Left ventricle myocardium inferior (tissue), 1 donor: Measurements from ENCODE around the gene ZNF831. TPM values are rescaled to one million over a fixed set of nuclear protein-coding genes. Genes with fewer than 3 reads are reported as not detected.

Experiments
- DNase-seq: peaks from one replicate; pipeline ENCODE4 v3.0.0-alpha.2; 2020
- H3K27ac ChIP-seq: fragments of 200-600 bp; replicated peaks from 2 replicates; pipeline ENCODE4 v1.8.0; 2021
- H3K27me3 ChIP-seq: fragments of 200-600 bp; 2 replicates; pipeline ENCODE4 v1.8.0; 2021; ENCODE audit warnings: low read depth
- H3K36me3 ChIP-seq: fragments of 200-600 bp; 2 replicates; pipeline ENCODE4 v1.8.0; 2021
- H3K4me1 ChIP-seq: fragments of 200-600 bp; 2 replicates; pipeline ENCODE4 v1.8.0; 2021
- H3K4me3 ChIP-seq: fragments of 200-600 bp; 2 replicates; pipeline ENCODE4 v1.8.0; 2021; ENCODE audit warnings: mild to moderate bottlenecking, moderate library complexity
- H3K9me3 ChIP-seq: fragments of 200-600 bp; replicated peaks from 2 replicates; pipeline ENCODE4 v1.8.0; 2021
- CTCF ChIP-seq: fragments of 200-600 bp; IDR thresholded peaks from 2 replicates; pipeline ENCODE4 v1.8.0; 2021; ENCODE audit warnings: antibody characterized with exemption, mild to moderate bottlenecking, borderline replicate concordance
- intact Hi-C: fragments of 100-400 bp; cut with micrococcal nuclease; formaldehyde crosslinking; loops from one replicate; pipeline ENCODE4 v1.11.0; 2022
- total RNA-seq: library from RNA; stranded (reverse); fragmentation: NEBNext Ultra II Directional; extraction: Animal tissue kit (Norgen Biotek cat#: 25700); gene quantifications from one replicate; pipeline ENCODE4 v1.2.1, GENCODE V29; 2021
- donor health status: DM: no; HTN: yes; CAD: no; lungs with severe emphysema.

The ZNF831 gene
- total RNA-seq, 1 donor from 2014 or later = 0.05 TPM

- Histone ChIP-seq H3K27ac (no peak overlapping the region), H3K4me3 (no peak overlapping the region), H3K9me3 (no peaks in the 10 kb centered on the region), H3K4me1 (peaks cover 24% of the 10 kb centered on the region), H3K36me3 (no peaks in the 10 kb centered on the region), H3K27me3 (peaks cover 25% of the 10 kb centered on the region)
- DNase-seq = no peak
- intact Hi-C loops = no loop called here
- no peak for TF ChIP-seq CTCF
Measured at GRCh38 chr20:59219211-59219610, 55.6 kb downstream of the ZNF831 start.

- no peak overlapping the region for H3K27ac ChIP-seq
- no peak for TF ChIP-seq CTCF
- peaks cover 24% of the 10 kb centered on the region for H3K4me1 ChIP-seq
- no peaks in the 10 kb centered on the region for H3K9me3 ChIP-seq
- no peak for DNase-seq
- peaks cover 34% of the 10 kb centered on the region for H3K27me3 ChIP-seq
- H3K36me3 ChIP-seq = no peaks in the 10 kb centered on the region
- intact Hi-C loops = loop anchor here (5.0 kb wide), 2 partner anchors 133 to 353 kb away; no protein-coding TSS in a partner anchor
- H3K4me3 ChIP-seq = no peak overlapping the region
Measured at GRCh38 chr20:59220161-59220560, 56.5 kb downstream of the ZNF831 start.

GRCh38 chr20:59221049-59221706 lies 57.6 kb downstream of the ZNF831 start:
- intact Hi-C loops = loop anchor here (5.0 kb wide), 2 partner anchors 134 to 354 kb away; no protein-coding TSS in a partner anchor
- peaks cover 44% of the 10 kb centered on the region for H3K27me3 ChIP-seq
- peak overlapping the region; percentile 28 for H3K27ac ChIP-seq
- TF ChIP-seq CTCF = no peak
- DNase-seq = peak; percentile 37
- no peaks in the 10 kb centered on the region for H3K9me3 ChIP-seq
- no peaks in the 10 kb centered on the region for H3K36me3 ChIP-seq
- peak overlapping the region; percentile 71 for H3K4me3 ChIP-seq
- H3K4me1 ChIP-seq = peaks cover 24% of the 10 kb centered on the region

- DNase-seq = no peak
- intact Hi-C loops = loop anchor here (5.0 kb wide), 2 partner anchors 134 to 354 kb away; no protein-coding TSS in a partner anchor
- peak overlapping the region; percentile 77 for H3K27ac ChIP-seq
- no peaks in the 10 kb centered on the region for H3K9me3 ChIP-seq
- H3K4me1 ChIP-seq = peaks cover 24% of the 10 kb centered on the region
- no peak for TF ChIP-seq CTCF
- peak overlapping the region; percentile 71 for H3K4me3 ChIP-seq
- H3K27me3 ChIP-seq = peaks cover 50% of the 10 kb centered on the region
- no peaks in the 10 kb centered on the region for H3K36me3 ChIP-seq
Measured at GRCh38 chr20:59221707-59222252, 58.2 kb downstream of the ZNF831 start.

- Histone ChIP-seq H3K36me3 (no peaks in the 10 kb centered on the region), H3K27ac (peak overlapping the region; percentile 77), H3K27me3 (peaks cover 55% of the 10 kb centered on the region), H3K4me3 (peak overlapping the region; percentile 71), H3K4me1 (peaks cover 24% of the 10 kb centered on the region), H3K9me3 (no peaks in the 10 kb centered on the region)
- intact Hi-C loops = loop anchor here (5.0 kb wide), 2 partner anchors 135 to 355 kb away; no protein-coding TSS in a partner anchor
- peak; percentile 83 for DNase-seq
- peak; percentile 98 for TF ChIP-seq CTCF
Measured at GRCh38 chr20:59222253-59223181, 58.9 kb downstream of the ZNF831 start.
